KMS-11 (cell line): ENCODE measurements around the gene PBLD.

Experiments used
- H2AFZ ChIP-seq: fragments of 200-600 bp; sonication (generic); 2 replicates; pipeline ENCODE4 v1.6.1; 2016; ENCODE audit warnings: antibody characterized with exemption, mixed run types, low read depth
- H3K27ac ChIP-seq: fragments of 200-600 bp; sonication (generic); 2 replicates; pipeline ENCODE4 v1.6.1; 2016; ENCODE audit warnings: mild to moderate bottlenecking, mixed run types
- H3K27me3 ChIP-seq: fragments of 200-600 bp; sonication (generic); 2 replicates; pipeline ENCODE4 v1.6.1; 2017; ENCODE audit warnings: mild to moderate bottlenecking, low read depth, mixed run types, moderate library complexity; ENCODE audit not compliant: insufficient read depth
- H3K36me3 ChIP-seq: fragments of 200-600 bp; sonication (generic); 2 replicates; pipeline ENCODE4 v1.6.1; 2017; ENCODE audit warnings: mild to moderate bottlenecking, mixed run types; ENCODE audit not compliant: insufficient read depth
- H3K4me1 ChIP-seq: fragments of 200-600 bp; sonication (generic); 2 replicates; pipeline ENCODE4 v1.6.1; 2016; ENCODE audit warnings: mild to moderate bottlenecking, low read depth, mixed run types; ENCODE audit not compliant: poor library complexity, severe bottlenecking
- H3K4me2 ChIP-seq: fragments of 200-600 bp; sonication (generic); 2 replicates; pipeline ENCODE4 v1.7.0; 2016; ENCODE audit warnings: mild to moderate bottlenecking, mixed run types
- H3K4me3 ChIP-seq: fragments of 200-600 bp; sonication (generic); IDR thresholded peaks from 2 replicates; pipeline ENCODE4 v1.6.1; 2017; ENCODE audit warnings: low read depth, low read length, mixed read lengths; ENCODE audit not compliant: insufficient read depth
- H3K79me2 ChIP-seq: fragments of 200-600 bp; sonication (generic); 2 replicates; pipeline ENCODE4 v1.6.1; 2016; ENCODE audit warnings: low read depth, mixed run types; ENCODE audit not compliant: insufficient read depth
- H3K9ac ChIP-seq: fragments of 200-600 bp; sonication (generic); 2 replicates; pipeline ENCODE4 v1.6.1; 2016; ENCODE audit warnings: mild to moderate bottlenecking, mixed run types
- H4K20me1 ChIP-seq: fragments of 200-600 bp; sonication (generic); 2 replicates; pipeline ENCODE4 v1.6.1; 2016; ENCODE audit warnings: mild to moderate bottlenecking, mixed run types; ENCODE audit not compliant: insufficient read depth
- CTCF ChIP-seq: fragments of 200-600 bp; sonication (generic); conservative IDR thresholded peaks from 2 replicates; pipeline ENCODE4 v1.6.1; 2017; ENCODE audit warnings: low read depth, mild to moderate bottlenecking, antibody characterized with exemption, low read length, moderate library complexity, mixed read lengths

The PBLD gene

GRCh38 chr10:68310531-68310930 is 22.2 kb downstream of the PBLD start:
- no peak for TF ChIP-seq CTCF
- Histone ChIP-seq H3K4me3 (no peak overlapping the region), H4K20me1 (no peaks in the 10 kb centered on the region), H3K9ac (no peak overlapping the region), H2AFZ (no peak overlapping the region), H3K4me2 (no peak overlapping the region), H3K36me3 (no peaks in the 10 kb centered on the region), H3K79me2 (no peaks in the 10 kb centered on the region), H3K4me1 (peaks cover 18% of the 10 kb centered on the region), H3K27ac (no peak overlapping the region), H3K27me3 (no peaks in the 10 kb centered on the region)

- Histone ChIP-seq H3K4me2 (no peak overlapping the region), H3K27ac (no peak overlapping the region)
These were observed 26.9 kb downstream of the PBLD start for GRCh38 chr10:68305854-68306253.

DNA sequence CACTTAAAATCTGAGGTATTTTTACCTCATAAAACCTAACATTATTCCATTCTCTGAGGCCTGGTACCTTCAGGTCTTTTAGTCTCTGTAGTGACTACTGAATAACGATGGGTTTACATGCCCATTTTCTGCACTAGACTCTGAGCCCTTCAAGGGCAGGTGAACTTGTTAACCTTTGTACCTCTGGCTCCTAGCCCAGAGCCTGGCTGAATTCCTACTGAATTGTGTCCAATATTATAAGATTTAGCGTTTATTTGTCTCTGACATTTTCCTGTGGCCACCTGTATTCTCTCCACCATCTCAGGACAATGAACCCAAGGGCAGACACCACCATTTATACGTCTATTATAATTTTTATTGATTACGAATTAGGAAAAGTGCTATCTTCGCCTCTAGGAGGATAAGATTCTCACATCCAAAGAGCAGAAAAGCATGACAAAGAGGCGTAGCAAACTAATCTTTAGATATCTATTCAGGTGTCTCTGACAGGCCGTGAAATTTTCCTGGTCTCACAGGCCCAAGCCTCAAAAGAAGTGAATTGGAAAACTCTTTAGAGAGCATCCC is 28.8 kb downstream of the PBLD start:
- Histone ChIP-seq H3K9ac (no peak overlapping the region), H4K20me1 (no peaks in the 10 kb centered on the region), H3K36me3 (no peaks in the 10 kb centered on the region), H3K27me3 (no peaks in the 10 kb centered on the region), H3K4me2 (no peak overlapping the region), H3K79me2 (no peaks in the 10 kb centered on the region), H3K27ac (no peak overlapping the region), H3K4me3 (no peak overlapping the region), H3K4me1 (peaks cover 12% of the 10 kb centered on the region), H2AFZ (no peak overlapping the region)
- no peak for TF ChIP-seq CTCF

More at GRCh38 chr10:68305854-68306253, 26.9 kb downstream of the PBLD start:
- Histone ChIP-seq H2AFZ (no peak overlapping the region), H3K4me1 (peaks cover 12% of the 10 kb centered on the region), H3K4me3 (no peak overlapping the region), H3K9ac (no peak overlapping the region), H3K36me3 (no peaks in the 10 kb centered on the region), H4K20me1 (no peaks in the 10 kb centered on the region), H3K27me3 (no peaks in the 10 kb centered on the region), H3K79me2 (no peaks in the 10 kb centered on the region)
- no peak for TF ChIP-seq CTCF

DNA sequence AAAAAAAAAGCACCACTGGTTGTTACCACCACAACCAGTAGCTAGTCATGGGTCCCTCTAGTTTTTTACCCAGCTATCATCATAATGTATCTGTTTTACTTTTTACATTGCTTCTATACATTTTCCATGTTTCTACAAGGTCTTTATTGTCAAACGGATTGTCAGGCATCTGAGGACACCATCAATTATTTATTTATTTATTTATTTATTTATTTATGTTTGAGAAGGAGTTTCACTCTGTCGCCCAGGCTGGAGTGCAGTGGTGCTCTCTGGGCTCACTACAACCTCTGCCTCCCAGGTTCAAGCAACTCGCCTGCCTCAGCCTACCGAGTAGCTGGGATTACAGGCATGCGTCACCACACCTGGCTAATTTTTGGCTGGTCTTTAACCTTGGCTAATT is 29.9 kb downstream of the PBLD start:
- Histone ChIP-seq H3K36me3 (no peaks in the 10 kb centered on the region), H3K9ac (no peak overlapping the region), H4K20me1 (no peaks in the 10 kb centered on the region), H3K27ac (no peak overlapping the region), H3K27me3 (no peaks in the 10 kb centered on the region), H3K4me1 (peaks cover 12% of the 10 kb centered on the region), H3K4me3 (no peak overlapping the region), H2AFZ (no peak overlapping the region), H3K4me2 (no peak overlapping the region), H3K79me2 (no peaks in the 10 kb centered on the region)
- no peak for TF ChIP-seq CTCF
